IMR-90 (cell line): ENCODE measurements around the gene RER1. TPM values are rescaled to one million over a fixed set of nuclear protein-coding genes. Genes with fewer than 3 reads are reported as not detected.
A peak's percentile ranks its signal among the peaks of the same experiment; 100 is the strongest.

ENCODE experiments used
- ATAC-seq: fragments of 200-7000 bp; cut with Tn5 transposase; 2 replicates; pipeline ENCODE4 v1.9.1; 2020; ENCODE audit warnings: low read depth, mild to moderate bottlenecking, moderate library complexity
- BruUV-seq: library from RNA; stranded (reverse); fragments of 400-500 nt; replicated peaks from 2 replicates; lab custom pipeline; 2021; lab: Mats Ljungman, UMichigan
- CTCF ChIA-PET: fragments of 300-600 bp; formaldehyde crosslinking; extraction: SDS; loops from one replicate; lab custom pipeline; 2021; ENCODE audit warnings: antibody characterized with exemption; lab: Yijun Ruan, JAX
- POLR2A ChIA-PET: fragments of 300-600 bp; sonication (Branson Sonifier 250); formaldehyde crosslinking; loops from one replicate; lab custom pipeline; 2022; ENCODE audit warnings: antibody characterized with exemption; ENCODE audit not compliant: unreplicated experiment; lab: Charles Lee
- DNase-seq: peaks from one replicate; pipeline ENCODE4 v3.0.0; 2013
- H2AFZ ChIP-seq: replicated peaks from 2 replicates; pipeline ENCODE3; 2013; ENCODE audit warnings: low read length, mild to moderate bottlenecking; ENCODE audit not compliant: poor library complexity
- H2AK5ac ChIP-seq: 2 replicates; pipeline ENCODE4 v1.6.1; 2013; ENCODE audit warnings: low read depth, low read length, inconsistent platforms
- H2AK9ac ChIP-seq: replicated peaks from 2 replicates; pipeline ENCODE3; 2013; ENCODE audit warnings: mild to moderate bottlenecking, low read depth, low read length, moderate library complexity; ENCODE audit not compliant: poor library complexity
- H2BK120ac ChIP-seq: 2 replicates; pipeline ENCODE4 v1.6.1; 2013; ENCODE audit warnings: low read depth, low read length, inconsistent platforms
- H2BK15ac ChIP-seq: 3 replicates; pipeline ENCODE4 v1.6.1; 2013; ENCODE audit warnings: low read depth, low read length, inconsistent platforms
- H2BK20ac ChIP-seq: 2 replicates; pipeline ENCODE4 v1.6.1; 2013; ENCODE audit warnings: low read depth, mild to moderate bottlenecking, inconsistent platforms, low read length, moderate library complexity
- H2BK5ac ChIP-seq: 2 replicates; pipeline ENCODE4 v1.6.1; 2013; ENCODE audit warnings: mild to moderate bottlenecking, low read depth, low read length, inconsistent platforms; ENCODE audit not compliant: poor library complexity, severe bottlenecking
- H3K14ac ChIP-seq: replicated peaks from 2 replicates; pipeline ENCODE4 v1.6.1; 2013; ENCODE audit warnings: low read depth, low read length, inconsistent platforms
- H3K18ac ChIP-seq: 2 replicates; pipeline ENCODE4 v1.6.1; 2013; ENCODE audit warnings: low read depth, low read length, control low read depth
- H3K23ac ChIP-seq: 2 replicates; pipeline ENCODE4 v1.6.1; 2013; ENCODE audit warnings: low read depth, low read length, inconsistent platforms
- H3K27ac ChIP-seq: 2 replicates; pipeline ENCODE4 v1.5.1; 2013; ENCODE audit warnings: mild to moderate bottlenecking, control low read depth, low read length; ENCODE audit not compliant: insufficient read depth
- H3K27me3 ChIP-seq: 2 replicates; pipeline ENCODE4 v1.6.1; 2013; ENCODE audit warnings: low read length; ENCODE audit not compliant: control insufficient read depth, insufficient read depth
- H3K36me3 ChIP-seq: 2 replicates; pipeline ENCODE4 v1.6.1; 2013; ENCODE audit warnings: low read length, mixed read lengths; ENCODE audit not compliant: control insufficient read depth, insufficient read depth
- H3K4ac ChIP-seq: 2 replicates; pipeline ENCODE4 v1.6.1; 2013; ENCODE audit warnings: low read depth, low read length, inconsistent platforms
- H3K4me1 ChIP-seq: 2 replicates; pipeline ENCODE4 v1.6.1; 2013; ENCODE audit warnings: low read length, mixed read lengths; ENCODE audit not compliant: control insufficient read depth, insufficient read depth
- H3K4me2 ChIP-seq: 2 replicates; pipeline ENCODE4 v1.6.1; 2013; ENCODE audit warnings: low read depth, mild to moderate bottlenecking, control low read depth, low read length, moderate library complexity
- H3K4me3 ChIP-seq: 2 replicates; pipeline ENCODE4 v1.5.1; 2013; ENCODE audit warnings: low read depth, mild to moderate bottlenecking, control low read depth, low read length, moderate library complexity; ENCODE audit not compliant: insufficient read depth
- H3K56ac ChIP-seq: 2 replicates; pipeline ENCODE4 v1.6.1; 2013; ENCODE audit warnings: low read length, inconsistent platforms; ENCODE audit not compliant: insufficient read depth; ENCODE audit errors: extremely low read depth
- H3K79me1 ChIP-seq, 2 experiments: 2 replicates each; pipeline ENCODE4 v1.6.1; 2013; ENCODE audit warnings: low read length in 2 of 2, inconsistent platforms in 1 of 2, low read depth in 1 of 2
- H3K9ac ChIP-seq: 2 replicates; pipeline ENCODE4 v1.6.1; 2013; ENCODE audit warnings: low read depth, low read length, control low read depth
- H3K9me1 ChIP-seq: 2 replicates; pipeline ENCODE4 v1.6.1; 2013; ENCODE audit warnings: low read length, inconsistent platforms; ENCODE audit not compliant: insufficient read depth
- H3K9me3 ChIP-seq: 2 replicates; pipeline ENCODE4 v1.6.1; 2013; ENCODE audit warnings: low read length; ENCODE audit not compliant: control insufficient read depth, insufficient read depth
- H4K20me1 ChIP-seq: 2 replicates; pipeline ENCODE4 v1.6.1; 2013; ENCODE audit warnings: low read length, inconsistent platforms; ENCODE audit not compliant: insufficient read depth
- H4K5ac ChIP-seq: 2 replicates; pipeline ENCODE4 v1.6.1; 2013; ENCODE audit warnings: mild to moderate bottlenecking, low read depth, low read length, control low read depth
- H4K8ac ChIP-seq, 2 experiments: 2 replicates each; pipeline ENCODE4 v1.6.1; 2013; ENCODE audit warnings: low read depth in 2 of 2, low read length in 2 of 2, control low read depth in 1 of 2, inconsistent platforms in 1 of 2
- H4K91ac ChIP-seq: 2 replicates; pipeline ENCODE4 v1.6.1; 2013; ENCODE audit warnings: low read depth, low read length, inconsistent platforms; ENCODE audit not compliant: insufficient read depth
- CEBPB ChIP-seq: IDR thresholded peaks from 2 replicates; pipeline ENCODE4 v1.6.1; 2012; ENCODE audit warnings: low read depth, low read length, improper control_type of control experiment
- CTCF ChIP-seq: conservative IDR thresholded peaks from 2 replicates; pipeline ENCODE4 v1.5.1; 2012; ENCODE audit warnings: mild to moderate bottlenecking, low read depth, low read length, improper control_type of control experiment
- ELK1 ChIP-seq: fragments of 150-350 bp; IDR thresholded peaks from 2 replicates; pipeline ENCODE4 v1.6.1; 2016; ENCODE audit warnings: low read depth, mild to moderate bottlenecking, low read length, moderate library complexity, borderline replicate concordance
- MAZ ChIP-seq: IDR thresholded peaks from 2 replicates; pipeline ENCODE4 v1.6.1; 2012; ENCODE audit warnings: low read depth, mild to moderate bottlenecking, low read length, improper control_type of control experiment, moderate library complexity, borderline replicate concordance
- MXI1 ChIP-seq: IDR thresholded peaks from 2 replicates; pipeline ENCODE4 v1.6.1; 2012; ENCODE audit warnings: low read depth, mild to moderate bottlenecking, low read length, moderate library complexity, borderline replicate concordance
- POLR2A ChIP-seq: IDR thresholded peaks from 2 replicates; pipeline ENCODE4 v1.6.1; 2012; ENCODE audit warnings: mild to moderate bottlenecking, low read depth, low read length
- RAD21 ChIP-seq: IDR thresholded peaks from 2 replicates; pipeline ENCODE4 v1.6.1; 2012; ENCODE audit warnings: low read length, improper control_type of control experiment
- RCOR1 ChIP-seq: IDR thresholded peaks from 2 replicates; pipeline ENCODE4 v1.6.1; 2012; ENCODE audit warnings: mild to moderate bottlenecking, low read length, improper control_type of control experiment; ENCODE audit not compliant: insufficient replicate concordance
- USF2 ChIP-seq: fragments of 150-350 bp; IDR thresholded peaks from 2 replicates; pipeline ENCODE4 v1.6.1; 2017; ENCODE audit warnings: mild to moderate bottlenecking, antibody characterized with exemption, low read length, low read depth
- WGBS, 2 experiments: methylation state at CpG; one replicate each; pipeline versions ENCODE4 v1.1.5 to v1.1.7; 2013; ENCODE audit warnings: missing lambda C conversion rate in 2 of 2; ENCODE audit not compliant: insufficient read length in 1 of 2; ENCODE audit errors: extremely low coverage in 2 of 2; 5-methylcytosine and 5-hydroxymethylcytosine counted together
- dilution Hi-C: fragments of 300-500 bp; cut with HindIII; formaldehyde crosslinking; loops from one replicate; pipeline ENCODE4 v1.14.3; 2018; ENCODE audit warnings: low sequenced_read_pairs; ENCODE audit not compliant: unreplicated experiment
- in situ Hi-C: fragments of 300-500 bp; cut with MboI; formaldehyde crosslinking; loops from 3 replicates; pipeline ENCODE4 v1.14.3; 2019; ENCODE audit warnings: low sequenced_read_pairs, inconsistent platforms, mixed read lengths
- intact Hi-C: fragments of 100-400 bp; cut with micrococcal nuclease; formaldehyde crosslinking; loops from 2 replicates; pipeline ENCODE4 v1.10.0; 2022
- polyA plus RNA-seq, 3 experiments: library from polyadenylated mRNA; depleted of rRNA; stranded (reverse); fragments of >200 nt; gene quantifications; 2 replicates each; pipeline ENCODE4 v1.2.3, GENCODE V29; 2012; ENCODE audit warnings: low replicate concordance in 1 of 3
- total RNA-seq: library from RNA; depleted of rRNA; stranded (reverse); fragments of >200 nt; gene quantifications from 2 replicates; pipeline ENCODE4 v1.2.3, GENCODE V29; 2012

RER1 gene
- total and polyA plus RNA-seq, 2 of the 4 experiments (the other 2 are of a cell fraction): 47.1 to 240 TPM

- TF ChIP-seq POLR2A: no peak; the same call in 1 of the 2 replicates
These were observed 20.3 kb downstream of the RER1 start (continued) for GRCh38 chr1:2411801-2412394.

- peak within 1 kb of the TSS; percentile 96 for H4K91ac ChIP-seq
- peak within 1 kb of the TSS; percentile 75 for H4K5ac ChIP-seq
- peak within 1 kb of the TSS; percentile 84 for H3K27ac ChIP-seq
- peak within 1 kb of the TSS; percentile 49 for H3K56ac ChIP-seq
- peak within 1 kb of the TSS; percentile 99 for H2AK9ac ChIP-seq
- peak; percentile 91 for DNase-seq
- intact Hi-C loops: loop anchor here (5.0 to 10.0 kb wide), 3 partner anchors 115 to 902 kb away; partner anchors contain the start of gene PANK4
- H2BK120ac ChIP-seq: peak within 1 kb of the TSS; percentile 72; the same call in 1 of the 2 replicates
- H3K36me3 ChIP-seq: peaks cover 12% of the 10 kb centered on the region
- no peaks in the 10 kb centered on the region for H3K27me3 ChIP-seq
- H2BK20ac ChIP-seq: no peak within 1 kb of the TSS
- TF ChIP-seq CEBPB: no peak
- peak; percentile 92; the same call in 1 of the 2 replicates for TF ChIP-seq MAZ
- TF ChIP-seq MXI1: peak; percentile 99
- no peak for TF ChIP-seq RAD21
- no peak for TF ChIP-seq USF2
- no peak for TF ChIP-seq RCOR1
- TF ChIP-seq POLR2A: peak; percentile 69
- TF ChIP-seq CTCF: no peak
- no peak for TF ChIP-seq ELK1
- H2AFZ ChIP-seq: peak within 1 kb of the TSS; percentile 100
- H3K4ac ChIP-seq: peak within 1 kb of the TSS; percentile 97
- H3K9me1 ChIP-seq: no peaks in the 10 kb centered on the region
- BruUV-seq: no TSS peak
- CTCF ChIA-PET: no interaction called here
- dilution Hi-C loops: no loop called here
- no peaks in the 10 kb centered on the region for H4K20me1 ChIP-seq
- H3K4me1 ChIP-seq: peaks cover 12% of the 10 kb centered on the region
- POLR2A ChIA-PET: no interaction called here
- WGBS, 2 experiments: 0% methylated on average over 36 of the region's 55 CpGs; no CpG with 5 or more reads in 1 of the 2 experiments
- peak within 1 kb of the TSS; percentile 95 for H3K4me3 ChIP-seq
- no peak within 1 kb of the TSS for H3K18ac ChIP-seq
- H2BK5ac ChIP-seq: peak within 1 kb of the TSS; percentile 92
- H4K8ac ChIP-seq: peak within 1 kb of the TSS; percentile 87 to 88
- in situ Hi-C loops: loop anchor here (5.0 to 25.0 kb wide), 3 partner anchors 130 to 1010 kb away; no protein-coding TSS in a partner anchor
- no peaks in the 10 kb centered on the region for H3K9me3 ChIP-seq
- peak within 1 kb of the TSS; percentile 91 for H3K23ac ChIP-seq
- ATAC-seq: peak; percentile 97
- peak within 1 kb of the TSS; percentile 85 for H3K9ac ChIP-seq
- H2BK15ac ChIP-seq: no peak within 1 kb of the TSS; the same call in 2 of the 3 replicates
- H3K4me2 ChIP-seq: peak within 1 kb of the TSS; percentile 86
- H3K14ac ChIP-seq: peak within 1 kb of the TSS; percentile 89
- H2AK5ac ChIP-seq: peak within 1 kb of the TSS; percentile 87
- H3K79me1 ChIP-seq: peaks cover 11 to 31% of the 10 kb centered on the region in 2 experiments
These were observed 20.7 kb downstream of the RER1 start, which contains the start of gene PEX10 for GRCh38 chr1:2412395-2412772. TSS of gene PEX10 (minus strand) at chr1:2412564. CDS start at chr1:2412502, 62 bp downstream.
